Thoracic aorta (tissue), 2 donors: ENCODE measurements around the gene TFF2. TPM values are rescaled to one million over a fixed set of nuclear protein-coding genes. Genes with fewer than 3 reads are reported as not detected.

Experiments
- ATAC-seq: fragments of 150-250 bp; one replicate; pipeline ENCODE4 v1.8.0; 2017; ENCODE audit warnings: low read depth; ENCODE audit not compliant: insufficient number of reproducible peaks, low FRiP score
- DNase-seq: peaks from one replicate; pipeline ENCODE4 v3.0.0-alpha.2; 2020; ENCODE audit warnings: low spot score
- H3K27ac ChIP-seq, 2 donors: fragments of 200-600 bp; sonication (generic); 1 replicate in 1 of 2; 2 replicates in 1 of 2; pipeline ENCODE4 v1.5.1; 2016; ENCODE audit warnings: mild to moderate bottlenecking in 2 of 2, moderate library complexity in 2 of 2
- H3K27me3 ChIP-seq: fragments of 200-600 bp; sonication (generic); replicated peaks from 2 replicates; pipeline ENCODE4 v1.6.0; 2016; ENCODE audit warnings: mild to moderate bottlenecking; ENCODE audit not compliant: insufficient read depth
- H3K36me3 ChIP-seq: fragments of 200-600 bp; sonication (generic); one replicate; pipeline ENCODE4 v1.5.1; 2016
- H3K4me1 ChIP-seq, 2 donors: fragments of 200-600 bp; sonication (generic); 1 replicate in 1 of 2; 2 replicates in 1 of 2; pipeline versions ENCODE4 v1.5.1 to v1.6.0; 2016; ENCODE audit warnings: low read depth in 2 of 2, mild to moderate bottlenecking in 1 of 2; ENCODE audit not compliant: control insufficient read depth in 1 of 2
- H3K4me3 ChIP-seq: fragments of 200-600 bp; sonication (generic); 2 replicates; pipeline ENCODE4 v1.5.1; 2016; ENCODE audit warnings: mild to moderate bottlenecking
- H3K9me3 ChIP-seq: fragments of 200-600 bp; sonication (generic); 2 replicates; pipeline ENCODE4 v1.5.1; 2016
- total RNA-seq, 2 donors: library from RNA; depleted of rRNA; stranded (reverse); fragments of >200 nt; gene quantifications; one replicate each; pipeline versions ENCODE4 v1.1.0 to v1.2.3, GENCODE V29; 2016
- TF ChIP-seq, protein P1 (sequence below): fragments of 200-600 bp; sonication (generic); IDR thresholded peaks from one replicate; pipeline ENCODE4 v1.5.1; 2019; ENCODE audit warnings: antibody characterized with exemption

The TFF2 gene
- total RNA-seq: 10 to 100 TPM in 1 of 2 donors, not detected in 1; 17.0 TPM

DNA sequence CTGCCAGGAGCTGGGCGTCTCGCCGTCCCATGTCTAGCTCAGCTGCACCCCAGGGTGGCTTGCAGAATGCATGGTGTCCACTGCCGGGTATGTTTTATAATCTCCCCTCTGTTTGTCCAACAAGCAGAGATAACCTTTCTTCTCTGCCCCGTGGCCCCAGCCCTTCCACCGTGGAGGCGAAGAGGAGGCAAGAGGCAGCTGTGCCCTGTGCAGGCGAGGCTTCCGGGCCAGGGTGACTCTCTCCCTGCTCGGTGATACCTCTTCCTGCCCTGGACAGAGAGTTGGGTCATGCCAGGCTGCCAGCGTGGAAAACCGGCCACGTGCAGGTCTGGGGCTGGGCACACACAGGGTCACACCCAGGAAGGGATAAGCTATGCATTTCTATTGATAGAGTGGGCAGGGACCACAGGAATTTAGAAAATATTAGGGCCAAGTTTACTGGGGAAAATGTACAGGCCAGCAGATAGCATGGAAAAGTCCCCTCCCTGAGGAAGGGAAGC is at the start of gene TFF2:
TSS of gene TFF2 (minus strand) at position 68 of the 500 bp plus-strand sequence. CDS start at position 31, 37 bp downstream.
- no peaks in the 10 kb centered on the region for H3K36me3 ChIP-seq
- no peak within 1 kb of the TSS for H3K27ac ChIP-seq
- H3K27me3 ChIP-seq: no peaks in the 10 kb centered on the region
- H3K4me3 ChIP-seq: no peak within 1 kb of the TSS
- ATAC-seq (no peak), DNase-seq (no peak)
- H3K9me3 ChIP-seq: peaks cover 4% of the 10 kb centered on the region
- H3K4me1 ChIP-seq: no peaks in the 10 kb centered on the region
- TF ChIP-seq, protein P1, sequence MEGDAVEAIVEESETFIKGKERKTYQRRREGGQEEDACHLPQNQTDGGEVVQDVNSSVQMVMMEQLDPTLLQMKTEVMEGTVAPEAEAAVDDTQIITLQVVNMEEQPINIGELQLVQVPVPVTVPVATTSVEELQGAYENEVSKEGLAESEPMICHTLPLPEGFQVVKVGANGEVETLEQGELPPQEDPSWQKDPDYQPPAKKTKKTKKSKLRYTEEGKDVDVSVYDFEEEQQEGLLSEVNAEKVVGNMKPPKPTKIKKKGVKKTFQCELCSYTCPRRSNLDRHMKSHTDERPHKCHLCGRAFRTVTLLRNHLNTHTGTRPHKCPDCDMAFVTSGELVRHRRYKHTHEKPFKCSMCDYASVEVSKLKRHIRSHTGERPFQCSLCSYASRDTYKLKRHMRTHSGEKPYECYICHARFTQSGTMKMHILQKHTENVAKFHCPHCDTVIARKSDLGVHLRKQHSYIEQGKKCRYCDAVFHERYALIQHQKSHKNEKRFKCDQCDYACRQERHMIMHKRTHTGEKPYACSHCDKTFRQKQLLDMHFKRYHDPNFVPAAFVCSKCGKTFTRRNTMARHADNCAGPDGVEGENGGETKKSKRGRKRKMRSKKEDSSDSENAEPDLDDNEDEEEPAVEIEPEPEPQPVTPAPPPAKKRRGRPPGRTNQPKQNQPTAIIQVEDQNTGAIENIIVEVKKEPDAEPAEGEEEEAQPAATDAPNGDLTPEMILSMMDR: no peak

DNA sequence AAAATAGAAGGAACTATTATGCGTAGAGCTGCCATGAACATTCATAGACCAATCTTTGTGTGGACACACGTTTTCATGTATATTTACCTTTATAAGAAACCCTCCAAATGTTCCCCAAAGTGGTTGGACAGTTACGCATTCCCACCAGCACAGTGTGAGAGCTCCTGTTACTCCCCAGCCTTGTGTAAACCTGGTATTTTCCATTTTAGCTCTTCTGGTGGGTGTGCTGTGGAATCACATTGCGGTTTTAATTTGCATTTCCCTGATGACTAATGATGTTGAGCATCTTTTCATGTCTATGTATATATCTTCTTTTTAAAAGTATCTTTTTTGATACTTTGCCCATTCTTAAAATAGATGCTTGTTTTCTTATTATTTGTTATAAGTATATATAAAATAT is 49.7 kb upstream of the TFF2 start:
- TF ChIP-seq, protein P1: no peak
- ATAC-seq (no peak), DNase-seq (no peak)
- no peaks in the 10 kb centered on the region for H3K4me1 ChIP-seq
- no peak overlapping the region for H3K4me3 ChIP-seq
- peaks cover 3% of the 10 kb centered on the region for H3K9me3 ChIP-seq
- no peak overlapping the region for H3K27ac ChIP-seq
- no peaks in the 10 kb centered on the region for H3K27me3 ChIP-seq
- no peaks in the 10 kb centered on the region for H3K36me3 ChIP-seq

DNA sequence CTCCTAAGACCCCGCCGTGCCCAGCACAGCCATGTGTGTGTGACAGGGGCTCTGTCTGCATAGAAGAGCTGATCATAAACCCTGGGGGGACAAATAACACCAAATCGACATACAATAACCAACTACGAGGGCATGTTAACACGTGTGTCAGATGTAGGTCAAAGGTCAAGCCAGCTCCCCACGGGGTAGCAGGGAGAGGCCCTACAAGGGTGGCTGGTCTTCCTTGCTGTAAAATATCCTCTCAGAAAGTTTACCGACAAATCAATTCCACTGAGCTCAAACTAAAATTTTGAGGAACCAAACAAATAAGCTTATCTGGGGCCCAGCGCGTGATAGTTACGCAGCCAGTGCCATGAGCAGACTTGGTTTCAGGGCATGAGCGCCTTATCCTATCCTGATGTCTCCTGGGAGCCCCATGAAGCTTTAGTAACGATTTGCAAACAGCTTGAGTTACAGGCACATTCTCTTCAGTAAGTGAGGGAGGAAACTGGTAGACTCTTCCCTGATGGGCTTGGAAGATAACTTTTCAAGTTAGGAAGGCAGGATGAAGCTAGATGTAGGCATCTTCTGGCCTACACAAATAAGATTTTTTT is 47.7 kb upstream of the TFF2 start:
- TF ChIP-seq, protein P1: no peak
- Histone ChIP-seq H3K27me3 (no peaks in the 10 kb centered on the region), H3K9me3 (peaks cover 3% of the 10 kb centered on the region), H3K4me3 (no peak overlapping the region), H3K27ac (no peak overlapping the region), H3K36me3 (no peaks in the 10 kb centered on the region), H3K4me1 (no peaks in the 10 kb centered on the region)
- ATAC-seq: no peak
- DNase-seq: no peak

GRCh38 chr21:42397746-42398394 is 47.1 kb upstream of the TFF2 start:
- no peak for ATAC-seq
- TF ChIP-seq, protein P1: no peak
- no peak for DNase-seq

GRCh38 chr21:42396799-42397745 is 46.3 kb upstream of the TFF2 start:
- Histone ChIP-seq H3K4me1 (no peaks in the 10 kb centered on the region), H3K36me3 (no peaks in the 10 kb centered on the region), H3K27me3 (no peaks in the 10 kb centered on the region), H3K4me3 (no peak overlapping the region), H3K27ac (no peak overlapping the region), H3K9me3 (peaks cover 3% of the 10 kb centered on the region)
- ATAC-seq (no peak), DNase-seq (no peak)
- TF ChIP-seq, protein P1: no peak

More at GRCh38 chr21:42397746-42398394, 47.1 kb upstream of the TFF2 start:
- no peaks in the 10 kb centered on the region for H3K27me3 ChIP-seq
- no peak overlapping the region for H3K27ac ChIP-seq
- no peaks in the 10 kb centered on the region for H3K36me3 ChIP-seq
- H3K4me3 ChIP-seq: no peak overlapping the region
- H3K4me1 ChIP-seq: no peaks in the 10 kb centered on the region
- peaks cover 3% of the 10 kb centered on the region for H3K9me3 ChIP-seq
